K562 (cell line): ENCODE measurements around the gene ANKRD2.

ENCODE experiments used
- ILF3 ChIP-seq: fragments of 450-650 bp; IDR thresholded peaks from 2 replicates; pipeline ENCODE4 v1.6.1; 2018; ENCODE audit warnings: antibody characterized with exemption, mild to moderate bottlenecking, moderate library complexity, borderline replicate concordance
- JUN ChIP-seq, 2 experiments: sonication (generic) in 1 of 2; formaldehyde crosslinking in 1 of 2; IDR thresholded peaks; 2 replicates each; pipeline versions ENCODE4 v1.6.1 to v1.8.0; 2012 to 2022; ENCODE audit warnings: borderline replicate concordance in 2 of 2, mild to moderate bottlenecking in 2 of 2, improper control_type of control experiment in 1 of 2, low read depth in 1 of 2, low read length in 1 of 2, missing genetic modification reagents in 1 of 2
- MXI1 ChIP-seq: IDR thresholded peaks from 2 replicates; pipeline ENCODE4 v1.6.1; 2011; ENCODE audit warnings: low read depth, mild to moderate bottlenecking, improper control_type of control experiment, low read length
- POU5F1 ChIP-seq: fragments of 150-350 bp; IDR thresholded peaks from 2 replicates; pipeline ENCODE4 v1.6.1; 2014; ENCODE audit warnings: borderline replicate concordance, low read length, low read depth, mild to moderate bottlenecking; ENCODE audit not compliant: partially characterized antibody
- RFX5 ChIP-seq: IDR thresholded peaks from 2 replicates; pipeline ENCODE4 v1.6.1; 2011; ENCODE audit warnings: low read depth, mild to moderate bottlenecking, improper control_type of control experiment, low read length
- TF ChIP-seq, protein P1 (sequence below), 3 experiments: IDR thresholded peaks in 2 of 3; conservative IDR thresholded peaks in 1 of 3; 2 replicates each; pipeline ENCODE4 v1.5.1; 2011 to 2012; ENCODE audit warnings: low read length in 3 of 3, mild to moderate bottlenecking in 3 of 3, control low read depth in 2 of 3, improper control_type of control experiment in 1 of 3, inconsistent platforms in 1 of 3, low read depth in 1 of 3, mixed read lengths in 1 of 3, moderate library complexity in 1 of 3; ENCODE audit not compliant: insufficient read depth in 2 of 3
- TF ChIP-seq, protein P2 (sequence below), 2 experiments: IDR thresholded peaks; 2 replicates each; pipeline ENCODE4 v1.6.1; 2011; ENCODE audit warnings: borderline replicate concordance in 1 of 2, control low read depth in 1 of 2, low read depth in 1 of 2, low read length in 1 of 2, mild to moderate bottlenecking in 1 of 2, mixed read lengths in 1 of 2, moderate library complexity in 1 of 2; ENCODE audit not compliant: insufficient read depth in 1 of 2, insufficient read length in 1 of 2, poor library complexity in 1 of 2, severe bottlenecking in 1 of 2; ENCODE audit errors: extremely low read depth in 1 of 2
- TF ChIP-seq, protein P3 (sequence below), 2 experiments: fragments of 450-650 bp; formaldehyde crosslinking in 1 of 2; IDR thresholded peaks; 2 replicates each; pipeline versions ENCODE4 v1.4.0 to v1.6.1; 2014 to 2020; ENCODE audit warnings: mild to moderate bottlenecking in 2 of 2, borderline replicate concordance in 1 of 2, low read depth in 1 of 2

DNA sequence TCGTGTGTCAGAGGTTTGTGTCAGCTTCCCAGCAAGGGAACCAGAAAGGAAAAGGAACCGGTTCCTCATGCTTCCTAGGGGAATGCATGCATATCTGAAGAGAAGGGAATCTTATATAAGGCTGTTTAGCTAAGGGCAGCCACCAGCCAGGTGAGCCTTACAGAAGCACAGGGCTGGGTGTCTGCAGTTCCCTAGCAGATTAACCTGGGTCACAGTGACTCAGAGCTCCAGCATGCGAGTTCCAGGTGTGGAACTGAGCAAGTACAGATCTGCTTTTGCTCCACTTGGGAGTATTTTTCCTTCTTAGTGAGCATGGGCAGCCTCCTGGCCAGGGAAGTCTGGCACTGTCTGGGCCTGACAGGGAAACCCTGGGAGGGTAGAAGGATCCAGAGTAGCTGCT lies 957 bp upstream of the ANKRD2 start:
- TF ChIP-seq, protein P1, sequence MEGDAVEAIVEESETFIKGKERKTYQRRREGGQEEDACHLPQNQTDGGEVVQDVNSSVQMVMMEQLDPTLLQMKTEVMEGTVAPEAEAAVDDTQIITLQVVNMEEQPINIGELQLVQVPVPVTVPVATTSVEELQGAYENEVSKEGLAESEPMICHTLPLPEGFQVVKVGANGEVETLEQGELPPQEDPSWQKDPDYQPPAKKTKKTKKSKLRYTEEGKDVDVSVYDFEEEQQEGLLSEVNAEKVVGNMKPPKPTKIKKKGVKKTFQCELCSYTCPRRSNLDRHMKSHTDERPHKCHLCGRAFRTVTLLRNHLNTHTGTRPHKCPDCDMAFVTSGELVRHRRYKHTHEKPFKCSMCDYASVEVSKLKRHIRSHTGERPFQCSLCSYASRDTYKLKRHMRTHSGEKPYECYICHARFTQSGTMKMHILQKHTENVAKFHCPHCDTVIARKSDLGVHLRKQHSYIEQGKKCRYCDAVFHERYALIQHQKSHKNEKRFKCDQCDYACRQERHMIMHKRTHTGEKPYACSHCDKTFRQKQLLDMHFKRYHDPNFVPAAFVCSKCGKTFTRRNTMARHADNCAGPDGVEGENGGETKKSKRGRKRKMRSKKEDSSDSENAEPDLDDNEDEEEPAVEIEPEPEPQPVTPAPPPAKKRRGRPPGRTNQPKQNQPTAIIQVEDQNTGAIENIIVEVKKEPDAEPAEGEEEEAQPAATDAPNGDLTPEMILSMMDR (IDR thresholded peaks at IDR 0.05 in 2 of 3, conservative IDR thresholded peaks at IDR 0.05 in 1 of 3; ENCODE audit: insufficient read depth in 2 of 3, low read depth in 1 of 3, low read length in 3 of 3) = no peak
- TF ChIP-seq POU5F1 = no peak
- TF ChIP-seq RFX5 = no peak
- TF ChIP-seq, protein P2, sequence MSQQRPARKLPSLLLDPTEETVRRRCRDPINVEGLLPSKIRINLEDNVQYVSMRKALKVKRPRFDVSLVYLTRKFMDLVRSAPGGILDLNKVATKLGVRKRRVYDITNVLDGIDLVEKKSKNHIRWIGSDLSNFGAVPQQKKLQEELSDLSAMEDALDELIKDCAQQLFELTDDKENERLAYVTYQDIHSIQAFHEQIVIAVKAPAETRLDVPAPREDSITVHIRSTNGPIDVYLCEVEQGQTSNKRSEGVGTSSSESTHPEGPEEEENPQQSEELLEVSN (IDR thresholded peaks at IDR 0.05; ENCODE audit: borderline replicate concordance in 1 of 2, extremely low read depth in 1 of 2, insufficient read depth in 1 of 2, insufficient read length in 1 of 2, low read depth in 1 of 2, low read length in 1 of 2, poor library complexity in 1 of 2, severe bottlenecking in 1 of 2) = no peak
- TF ChIP-seq JUN (IDR thresholded peaks at IDR 0.05; ENCODE audit: borderline replicate concordance, low read depth, low read length) = no peak
- no peak for TF ChIP-seq JUN (CRISPR knock-in tag; IDR thresholded peaks at IDR 0.05; ENCODE audit: borderline replicate concordance)
- no peak for TF ChIP-seq ILF3
- TF ChIP-seq MXI1 = no peak
- TF ChIP-seq, protein P3, sequence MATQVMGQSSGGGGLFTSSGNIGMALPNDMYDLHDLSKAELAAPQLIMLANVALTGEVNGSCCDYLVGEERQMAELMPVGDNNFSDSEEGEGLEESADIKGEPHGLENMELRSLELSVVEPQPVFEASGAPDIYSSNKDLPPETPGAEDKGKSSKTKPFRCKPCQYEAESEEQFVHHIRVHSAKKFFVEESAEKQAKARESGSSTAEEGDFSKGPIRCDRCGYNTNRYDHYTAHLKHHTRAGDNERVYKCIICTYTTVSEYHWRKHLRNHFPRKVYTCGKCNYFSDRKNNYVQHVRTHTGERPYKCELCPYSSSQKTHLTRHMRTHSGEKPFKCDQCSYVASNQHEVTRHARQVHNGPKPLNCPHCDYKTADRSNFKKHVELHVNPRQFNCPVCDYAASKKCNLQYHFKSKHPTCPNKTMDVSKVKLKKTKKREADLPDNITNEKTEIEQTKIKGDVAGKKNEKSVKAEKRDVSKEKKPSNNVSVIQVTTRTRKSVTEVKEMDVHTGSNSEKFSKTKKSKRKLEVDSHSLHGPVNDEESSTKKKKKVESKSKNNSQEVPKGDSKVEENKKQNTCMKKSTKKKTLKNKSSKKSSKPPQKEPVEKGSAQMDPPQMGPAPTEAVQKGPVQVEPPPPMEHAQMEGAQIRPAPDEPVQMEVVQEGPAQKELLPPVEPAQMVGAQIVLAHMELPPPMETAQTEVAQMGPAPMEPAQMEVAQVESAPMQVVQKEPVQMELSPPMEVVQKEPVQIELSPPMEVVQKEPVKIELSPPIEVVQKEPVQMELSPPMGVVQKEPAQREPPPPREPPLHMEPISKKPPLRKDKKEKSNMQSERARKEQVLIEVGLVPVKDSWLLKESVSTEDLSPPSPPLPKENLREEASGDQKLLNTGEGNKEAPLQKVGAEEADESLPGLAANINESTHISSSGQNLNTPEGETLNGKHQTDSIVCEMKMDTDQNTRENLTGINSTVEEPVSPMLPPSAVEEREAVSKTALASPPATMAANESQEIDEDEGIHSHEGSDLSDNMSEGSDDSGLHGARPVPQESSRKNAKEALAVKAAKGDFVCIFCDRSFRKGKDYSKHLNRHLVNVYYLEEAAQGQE (IDR thresholded peaks at IDR 0.05; ENCODE audit: borderline replicate concordance) = no peak
- TF ChIP-seq, protein P3 (CRISPR knock-in tag; IDR thresholded peaks at IDR 0.05; ENCODE audit: low read depth) = no peak
